Hematopoietic multipotent progenitor cell treated with erythropoietin and hydrocortisone succinate and interleukin-3 and kit ligand, for 15 days (in vitro differentiated cells): ENCODE data around the gene PHLPP1.
"Not testable (repeated sequence)": the region's sequence is repeated elsewhere in the genome, so short reads cannot be mapped to it uniquely, and the experiment has no call there.

Source experiments
- DNase-seq: peaks from one replicate; pipeline ENCODE4 v3.0.0-alpha.2; 2015; ENCODE audit warnings: low spot score

PHLPP1 gene

DNA sequence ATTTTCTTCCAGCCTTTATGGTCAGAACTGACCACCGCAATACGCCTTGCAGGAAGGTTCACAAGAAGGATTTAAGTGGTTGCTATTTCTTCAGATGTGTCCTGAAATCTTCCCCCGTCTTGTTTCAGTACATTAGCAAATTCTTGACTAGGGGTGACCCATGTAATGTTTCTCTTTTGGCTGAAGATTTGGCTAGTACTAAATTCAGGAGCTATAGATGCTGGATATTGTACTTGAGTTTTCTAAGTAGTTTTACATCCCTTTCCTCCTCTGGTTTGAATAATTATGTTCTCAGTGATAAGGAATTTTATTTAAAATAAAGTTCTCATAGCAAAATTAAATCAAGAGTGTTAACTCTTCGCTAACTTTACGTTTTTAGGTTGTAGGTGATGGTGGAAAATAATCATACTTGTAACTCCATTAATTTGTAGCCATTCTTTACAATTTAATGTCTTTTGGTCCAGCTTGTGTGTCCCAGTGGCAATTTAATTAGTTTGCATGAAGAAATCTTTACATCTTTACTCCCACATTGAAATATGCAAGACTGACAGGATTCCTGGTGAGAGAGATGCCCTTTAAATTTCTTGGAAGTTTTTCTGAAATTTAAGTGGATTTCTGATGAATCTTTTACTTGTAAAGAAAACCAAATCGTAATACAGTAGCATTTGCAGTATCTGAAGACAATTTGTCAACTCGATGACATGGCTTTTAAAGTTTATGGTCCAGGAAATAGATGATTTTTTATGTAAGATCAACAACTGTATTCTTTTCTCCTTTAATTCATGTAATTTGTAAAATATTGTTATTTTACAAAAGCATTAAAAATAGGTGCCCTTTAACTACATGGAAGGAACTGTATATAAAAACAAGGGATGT, 2.8 kb downstream of the PHLPP1 start:
- DNase-seq: no peak

DNA sequence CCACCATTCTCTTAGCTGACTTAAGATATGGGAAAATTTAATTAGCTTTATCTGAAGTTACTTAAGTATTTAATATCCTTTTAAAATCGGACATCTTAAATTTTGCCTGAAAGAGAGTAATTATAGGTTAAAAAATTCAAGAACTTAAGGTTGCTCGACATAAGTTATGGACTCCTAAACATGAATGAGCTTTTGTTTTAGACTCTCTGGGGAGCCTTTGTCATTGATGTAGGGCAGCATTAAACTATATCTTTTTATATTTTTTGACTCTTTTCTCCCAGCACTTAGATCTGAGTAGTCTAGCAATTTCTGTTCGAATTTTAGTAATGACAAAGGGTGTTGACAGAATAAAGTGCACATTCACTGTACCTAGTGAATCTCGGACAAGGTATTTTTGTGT, 4.7 kb downstream of the PHLPP1 start:
- DNase-seq: no peak

DNA sequence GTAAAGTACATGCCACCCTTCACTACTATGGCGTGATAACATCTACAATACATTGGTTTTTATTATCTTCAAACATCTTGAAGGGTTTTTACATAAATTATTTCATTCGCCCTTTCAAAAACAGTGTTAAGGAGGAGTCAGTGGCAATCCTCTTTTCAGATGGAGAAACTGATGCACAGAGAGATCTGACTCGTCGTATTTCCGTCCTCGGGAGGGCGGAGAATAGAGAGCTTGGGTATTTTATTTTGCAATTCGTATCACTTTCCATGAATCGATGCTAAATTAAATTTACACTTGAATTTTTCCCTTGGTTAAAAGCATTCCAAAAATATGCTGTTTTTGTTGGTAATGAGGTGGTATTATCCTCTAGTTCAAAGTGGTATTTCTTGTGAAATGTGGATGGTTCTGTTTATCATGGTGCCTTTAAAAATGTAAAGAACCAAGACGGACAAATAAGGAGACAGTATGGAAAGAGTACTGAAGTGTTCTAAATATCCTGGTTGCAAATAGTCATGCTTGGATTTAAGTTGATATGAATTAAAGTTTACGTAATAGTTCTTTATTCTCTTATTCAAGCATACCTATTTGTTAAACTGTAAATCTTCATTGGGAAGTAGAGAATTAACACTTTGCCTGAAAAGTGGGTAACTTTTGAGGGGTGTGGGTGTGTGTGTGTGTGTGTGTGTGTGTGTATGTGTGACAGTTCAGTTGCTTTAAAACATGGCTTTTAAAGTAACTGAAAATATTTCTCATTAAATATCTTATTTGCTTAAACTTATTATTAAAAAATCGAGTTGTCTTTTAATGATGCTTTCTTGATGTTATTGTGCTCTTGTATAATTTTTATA, 5.6 kb downstream of the PHLPP1 start:
- no peak for DNase-seq

DNA sequence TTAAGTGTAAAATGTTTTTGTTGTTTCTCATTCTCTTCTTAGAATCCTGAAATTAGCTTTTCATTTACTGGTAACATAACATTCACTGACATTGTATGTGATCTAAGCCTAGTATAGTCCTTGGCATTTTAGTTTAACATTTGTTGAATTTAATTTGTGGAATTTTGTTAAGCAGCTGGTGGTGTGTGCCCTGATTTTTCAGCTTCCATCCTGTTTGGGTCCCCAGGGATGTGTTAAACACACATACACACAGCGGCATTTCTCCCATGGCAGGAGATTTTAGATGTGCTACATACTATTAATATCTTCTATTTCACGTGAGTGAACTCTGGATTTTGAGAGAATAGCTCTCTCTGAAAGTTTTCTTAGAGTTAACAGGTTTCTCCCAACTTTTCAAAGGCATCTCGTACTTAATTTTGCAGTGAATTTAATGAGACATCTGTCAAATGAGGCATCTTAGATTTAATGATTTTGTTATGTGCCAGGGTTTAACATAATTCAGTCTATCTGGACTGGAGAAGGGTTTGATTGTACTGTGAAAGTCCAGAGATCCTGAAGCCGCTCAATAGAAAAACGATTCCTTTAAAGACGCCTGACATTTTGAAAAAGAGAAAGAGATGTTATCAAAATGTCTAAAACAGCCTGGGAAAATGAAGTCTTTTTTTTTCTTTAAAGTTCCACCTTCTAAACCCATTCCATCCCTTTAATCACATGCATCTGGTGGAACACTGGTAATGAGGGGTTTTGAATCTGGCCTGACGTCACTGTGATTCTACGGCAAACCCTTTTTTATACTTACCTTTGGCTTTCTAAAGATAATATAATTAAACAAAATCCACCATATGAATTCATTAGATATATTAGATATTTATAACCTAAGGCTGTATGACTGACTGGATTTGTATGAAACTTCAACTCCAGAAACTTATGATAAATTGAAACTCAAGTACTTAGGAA, 6.8 kb downstream of the PHLPP1 start:
- no peak for DNase-seq

GRCh38 chr18:62723666-62724281, 8.4 kb downstream of the PHLPP1 start:
- DNase-seq: no peak

- no peak for DNase-seq
These were observed 10.6 kb downstream of the PHLPP1 start for GRCh38 chr18:62725896-62726295.

- no peak for DNase-seq
These were observed 12.9 kb downstream of the PHLPP1 start for GRCh38 chr18:62728254-62728653.

GRCh38 chr18:62729487-62730386, 14.4 kb downstream of the PHLPP1 start:
- DNase-seq: no peak

DNA sequence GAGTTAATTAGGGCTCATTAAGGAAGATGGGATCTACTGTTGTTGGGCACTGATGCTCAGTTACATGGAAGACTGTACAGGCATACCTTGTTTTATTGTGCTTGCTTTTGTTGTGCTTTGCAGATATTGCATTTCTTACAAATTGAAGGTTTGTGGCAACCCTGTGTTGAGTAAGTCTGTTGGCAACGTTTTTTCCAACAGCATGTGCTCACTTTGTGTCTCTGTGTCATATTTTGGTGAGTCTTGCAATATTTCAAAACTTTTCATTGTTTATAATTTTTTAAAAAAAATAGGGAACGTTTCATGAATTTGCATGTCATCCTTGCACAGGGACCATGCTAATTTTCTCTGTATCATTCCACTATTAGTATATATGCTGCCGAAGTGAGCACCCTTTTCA, 15.6 kb downstream of the PHLPP1 start:
- no peak for DNase-seq

DNA sequence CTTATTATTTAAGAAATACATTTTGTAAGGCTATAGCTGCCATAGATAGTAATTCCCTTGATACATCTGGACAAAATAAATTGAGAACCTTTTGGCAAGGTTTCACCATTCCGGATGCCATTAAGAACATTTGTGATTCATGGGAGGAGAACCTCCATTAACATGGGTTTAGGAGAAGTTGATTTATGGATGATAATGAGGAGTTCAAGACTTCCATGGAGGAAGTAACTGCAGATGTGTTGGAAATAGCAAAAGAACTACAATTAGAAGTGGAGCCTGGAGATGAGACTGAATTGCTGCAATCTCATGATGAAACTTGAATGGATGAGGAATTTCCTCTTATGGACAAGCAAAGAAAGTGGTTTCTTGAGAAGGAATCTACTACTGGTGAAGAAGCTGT, 17.3 kb downstream of the PHLPP1 start:
- no peak for DNase-seq

GRCh38 chr18:62734290-62734689, 18.9 kb downstream of the PHLPP1 start:
- no peak for DNase-seq

- DNase-seq: no peak
These were observed 20.0 kb downstream of the PHLPP1 start for GRCh38 chr18:62735387-62735786.

DNA sequence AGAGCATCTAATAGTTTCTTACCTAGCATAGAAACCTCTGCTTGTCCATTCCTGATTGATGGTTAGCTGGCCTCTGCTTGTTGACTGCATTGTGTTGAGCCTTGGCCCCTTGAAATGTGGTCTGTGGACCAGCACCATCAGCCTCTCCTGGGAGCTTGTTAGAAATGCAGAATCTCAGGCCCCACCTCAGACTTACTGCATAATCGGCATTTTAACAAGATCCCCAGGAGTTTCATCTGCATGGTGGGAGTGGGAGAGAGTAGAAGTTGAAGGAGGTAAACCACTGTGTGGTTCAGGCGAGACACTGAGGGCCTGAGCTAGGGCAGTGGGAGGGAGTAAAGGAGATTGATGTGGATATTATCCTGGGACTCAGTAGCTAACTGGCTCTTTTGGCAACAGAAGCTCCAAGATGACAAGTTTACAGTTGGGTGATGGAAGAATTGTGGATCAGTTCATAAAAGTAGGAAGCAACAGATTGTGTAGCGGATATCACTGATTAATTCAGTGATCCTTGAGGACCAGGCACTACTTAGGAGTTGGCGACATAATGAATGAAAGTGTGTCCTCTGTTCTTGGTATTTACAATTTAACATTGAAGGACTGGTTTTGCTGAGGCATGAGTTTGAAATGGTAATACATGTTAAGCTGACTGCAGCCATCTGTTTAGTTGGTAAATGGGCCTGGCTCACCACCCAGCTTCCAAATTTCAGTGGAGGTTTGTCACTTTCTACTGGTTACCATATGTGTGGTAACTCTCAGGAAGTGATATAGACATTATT, 20.9 kb downstream of the PHLPP1 start:
- no peak for DNase-seq

DNA sequence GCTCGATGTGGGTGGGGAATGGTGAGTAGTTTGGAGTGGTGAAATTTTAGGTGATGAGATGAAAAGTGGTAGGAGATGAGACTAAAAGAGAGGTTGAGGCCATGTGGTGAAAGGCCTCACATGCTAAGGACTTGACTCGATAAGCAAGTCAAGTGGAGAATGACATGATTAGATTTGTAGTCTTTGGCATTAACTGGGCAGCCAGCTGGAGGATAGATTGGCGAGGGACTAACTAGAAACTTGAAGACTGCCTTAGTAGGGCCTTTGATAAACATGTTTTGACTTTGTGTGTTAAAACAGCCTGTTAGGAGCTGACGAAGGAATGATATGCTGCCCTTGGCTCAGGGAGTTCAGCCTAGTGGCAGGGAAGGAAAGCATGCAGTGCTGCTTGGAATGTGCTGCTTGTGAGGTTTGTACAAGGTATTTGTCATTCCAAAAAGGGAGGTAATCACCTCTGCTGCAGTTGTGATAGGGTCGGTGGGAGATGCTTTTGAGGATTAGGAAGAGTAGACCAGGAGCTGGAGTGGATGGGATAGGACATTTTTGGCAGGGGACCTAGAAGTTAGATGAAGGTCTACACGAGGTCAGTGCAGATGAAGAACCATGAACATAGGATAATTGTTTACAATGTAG, 22.0 kb downstream of the PHLPP1 start:
- no peak for DNase-seq

- DNase-seq: no peak
These were observed 23.3 kb downstream of the PHLPP1 start for GRCh38 chr18:62738639-62739038.

GRCh38 chr18:62739911-62740310, 24.6 kb downstream of the PHLPP1 start:
- DNase-seq: no peak

- not testable (repeated sequence) for DNase-seq
These were observed 25.3 kb downstream of the PHLPP1 start for GRCh38 chr18:62740650-62741049.

- DNase-seq: no peak
These were observed 25.8 kb downstream of the PHLPP1 start for GRCh38 chr18:62741118-62741566.

DNA sequence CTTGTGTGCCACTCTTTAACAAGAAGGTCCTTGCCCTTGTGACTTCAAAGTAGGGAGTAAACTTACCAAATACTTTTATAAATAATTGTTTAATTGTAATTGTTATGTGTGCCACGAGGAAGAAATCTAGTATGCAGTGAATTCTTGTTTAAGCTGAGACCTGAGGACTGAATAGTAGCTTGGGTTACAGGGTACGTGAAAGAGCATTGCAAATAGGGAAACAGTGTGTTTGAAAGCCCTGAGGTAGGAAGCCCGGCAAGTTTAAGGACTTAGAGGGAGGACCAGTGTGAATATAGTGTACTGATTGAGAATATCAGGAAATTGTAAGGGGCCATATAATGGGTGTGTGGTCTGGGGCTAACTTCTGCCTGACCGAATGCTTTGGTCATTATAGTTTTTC, 26.2 kb downstream of the PHLPP1 start:
- no peak for DNase-seq
